SK-N-SH (cell line): ENCODE data around the gene RNF149.

Experiments used
- CTCF ChIP-seq: fragments of 200-600 bp; sonication (generic); IDR thresholded peaks from 2 replicates; pipeline ENCODE4 v1.6.1; 2017; ENCODE audit warnings: antibody characterized with exemption, mild to moderate bottlenecking, moderate library complexity
- GATA2 ChIP-seq: sonication (generic); formaldehyde crosslinking; IDR thresholded peaks from 2 replicates; pipeline ENCODE4 v1.5.0; 2020; ENCODE audit warnings: mild to moderate bottlenecking, missing genetic modification reagents
- JUND ChIP-seq: IDR thresholded peaks from 2 replicates; pipeline ENCODE4 v1.4.0; 2012
- MAX ChIP-seq: IDR thresholded peaks from 2 replicates; pipeline ENCODE4 v1.4.0; 2012; ENCODE audit warnings: low read depth
- POLR2AphosphoS5 ChIP-seq: IDR thresholded peaks from 2 replicates; pipeline ENCODE4 v1.6.1; 2012; ENCODE audit warnings: low read depth, low read length
- REST ChIP-seq: IDR thresholded peaks from 2 replicates; pipeline ENCODE4 v1.6.1; 2012; ENCODE audit warnings: mild to moderate bottlenecking, low read depth, low read length, moderate library complexity
- USF2 ChIP-seq: fragments of 150-350 bp; IDR thresholded peaks from 2 replicates; pipeline ENCODE4 v1.6.1; 2017; ENCODE audit warnings: antibody characterized with exemption, low read length, low read depth, borderline replicate concordance
- YY1 ChIP-seq: IDR thresholded peaks from 2 replicates; pipeline ENCODE4 v1.4.0; 2012; ENCODE audit warnings: low read depth, mild to moderate bottlenecking

GRCh38 chr2:101265893-101266499, 42.5 kb downstream of the RNF149 start:
- no peak for TF ChIP-seq CTCF
- TF ChIP-seq REST = no peak
- no peak for TF ChIP-seq JUND
- no peak for TF ChIP-seq MAX
- no peak for TF ChIP-seq YY1
- TF ChIP-seq POLR2AphosphoS5 = no peak
- TF ChIP-seq USF2 = no peak
- TF ChIP-seq GATA2 (CRISPR knock-in tag) = no peak
